Panc1 (cell line): ENCODE results near the gene KIRREL3. TPM values are rescaled to one million over a fixed set of nuclear protein-coding genes. Genes with fewer than 3 reads are reported as not detected.

Experiments used
- ATAC-seq: fragments of 200-7000 bp; cut with Tn5 transposase; 2 replicates; pipeline ENCODE4 v1.9.1; 2020; ENCODE audit warnings: mild to moderate bottlenecking, moderate library complexity
- BruUV-seq: library from RNA; stranded (reverse); fragments of 400-500 nt; replicated peaks from 2 replicates; lab custom pipeline; 2021; lab: Mats Ljungman, UMichigan
- CTCF ChIA-PET: fragments of 300-600 bp; sonication (Branson Sonifier 250); formaldehyde crosslinking; loops from one replicate; lab custom pipeline; 2022; ENCODE audit warnings: antibody characterized with exemption; lab: Charles Lee
- POLR2A ChIA-PET: fragments of 300-600 bp; sonication (Branson Sonifier 250); formaldehyde crosslinking; loops from one replicate; lab custom pipeline; 2022; ENCODE audit warnings: antibody characterized with exemption; lab: Charles Lee
- DNase-seq: peaks from one replicate; pipeline ENCODE4 v3.0.0-alpha.2; 2010; ENCODE audit warnings: low read depth, low spot score
- H3K27ac ChIP-seq: 2 replicates; pipeline ENCODE4 v1.5.1; 2011; ENCODE audit warnings: mild to moderate bottlenecking, low read length, inconsistent platforms
- H3K27me3 ChIP-seq: fragments of 200-500 bp; sonication (Bioruptor generic); 2 replicates; pipeline ENCODE4 v1.6.0; 2014; ENCODE audit warnings: low read length, inconsistent platforms; ENCODE audit not compliant: control insufficient read depth, insufficient read depth
- H3K36me3 ChIP-seq: fragments of 200-500 bp; sonication (Bioruptor generic); 2 replicates; pipeline ENCODE4 v1.5.1; 2014; ENCODE audit warnings: inconsistent platforms, mild to moderate bottlenecking, low read length, moderate library complexity; ENCODE audit not compliant: control insufficient read depth, insufficient read depth
- H3K4me1 ChIP-seq: 2 replicates; pipeline ENCODE4 v1.5.1; 2011; ENCODE audit warnings: inconsistent platforms, mild to moderate bottlenecking, low read length, moderate library complexity; ENCODE audit not compliant: control insufficient read depth, insufficient read depth
- H3K4me3 ChIP-seq, 2 experiments: 2 replicates each; pipeline ENCODE4 v1.5.1; 2011 to 2012; ENCODE audit warnings: low read depth in 2 of 2, low read length in 2 of 2, mild to moderate bottlenecking in 2 of 2, inconsistent platforms in 1 of 2, moderate library complexity in 1 of 2
- H3K9me3 ChIP-seq: fragments of 200-500 bp; sonication (Bioruptor generic); 2 replicates; pipeline ENCODE4 v1.5.1; 2014; ENCODE audit warnings: low read depth, mild to moderate bottlenecking, inconsistent platforms, low read length, moderate library complexity; ENCODE audit not compliant: control insufficient read depth, insufficient read depth
- POLR2AphosphoS5 ChIP-seq: IDR thresholded peaks from 2 replicates; pipeline ENCODE4 v1.6.1; 2012; ENCODE audit warnings: mild to moderate bottlenecking, low read depth, low read length, moderate library complexity
- SIN3A ChIP-seq: IDR thresholded peaks from 2 replicates; pipeline ENCODE4 v1.6.1; 2012; ENCODE audit warnings: low read depth, mild to moderate bottlenecking, low read length, moderate library complexity, borderline replicate concordance; ENCODE audit not compliant: insufficient read depth
- TCF7L2 ChIP-seq: IDR thresholded peaks from 2 replicates; pipeline ENCODE4 v1.6.1; 2011; ENCODE audit warnings: mild to moderate bottlenecking, low read depth, low read length, inconsistent platforms
- in situ Hi-C: cut with HindIII; loops from 2 replicates; pipeline ENCODE4 v1.10.0; 2016; ENCODE audit warnings: low sequenced_read_pairs, low pct_unique_long_range_greater_than_20kb
- intact Hi-C: fragments of 100-400 bp; cut with micrococcal nuclease; formaldehyde crosslinking; loops from one replicate; pipeline ENCODE4 v1.10.0; 2022; ENCODE audit not compliant: unreplicated experiment
- total RNA-seq: library from RNA; stranded (reverse); gene quantifications from one replicate; pipeline ENCODE4 v1.2.1, GENCODE V29; 2021; ENCODE audit not compliant: unreplicated experiment
- TF ChIP-seq, protein P1 (sequence below): fragments of 450-650 bp; IDR thresholded peaks from 2 replicates; pipeline ENCODE4 v1.5.1; 2017; ENCODE audit warnings: mild to moderate bottlenecking
- TF ChIP-seq, protein P2 (sequence below), 2 experiments: IDR thresholded peaks; 2 replicates each; pipeline ENCODE4 v1.6.1; 2011 to 2012; ENCODE audit warnings: low read depth in 2 of 2, control low read depth in 1 of 2, low read length in 1 of 2, mild to moderate bottlenecking in 1 of 2, moderate library complexity in 1 of 2; ENCODE audit not compliant: insufficient read depth in 1 of 2

The KIRREL3 gene
- total RNA-seq, 1 experiment from 2014 or later = 0.36 TPM

DNA sequence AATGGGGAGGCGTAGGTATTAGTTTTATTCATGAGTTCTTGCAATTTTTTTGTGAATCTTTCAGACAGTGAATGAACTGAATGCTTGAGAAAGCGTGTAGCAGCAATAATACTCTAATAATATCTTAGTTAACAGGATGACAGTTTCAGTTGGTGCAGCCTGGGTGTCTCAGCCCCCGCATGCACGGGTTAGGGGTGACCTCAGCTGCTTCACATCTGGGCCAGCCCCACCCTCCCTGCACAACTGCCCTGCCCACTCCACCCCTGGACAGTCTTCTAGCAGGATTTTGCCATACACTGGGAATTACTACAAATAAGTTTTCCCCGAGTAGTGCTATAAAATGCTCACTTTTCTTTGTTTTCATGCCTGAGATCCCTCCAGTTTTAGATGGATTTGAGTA is 561.9 kb downstream of the KIRREL3 start:
- TF ChIP-seq, protein P1, sequence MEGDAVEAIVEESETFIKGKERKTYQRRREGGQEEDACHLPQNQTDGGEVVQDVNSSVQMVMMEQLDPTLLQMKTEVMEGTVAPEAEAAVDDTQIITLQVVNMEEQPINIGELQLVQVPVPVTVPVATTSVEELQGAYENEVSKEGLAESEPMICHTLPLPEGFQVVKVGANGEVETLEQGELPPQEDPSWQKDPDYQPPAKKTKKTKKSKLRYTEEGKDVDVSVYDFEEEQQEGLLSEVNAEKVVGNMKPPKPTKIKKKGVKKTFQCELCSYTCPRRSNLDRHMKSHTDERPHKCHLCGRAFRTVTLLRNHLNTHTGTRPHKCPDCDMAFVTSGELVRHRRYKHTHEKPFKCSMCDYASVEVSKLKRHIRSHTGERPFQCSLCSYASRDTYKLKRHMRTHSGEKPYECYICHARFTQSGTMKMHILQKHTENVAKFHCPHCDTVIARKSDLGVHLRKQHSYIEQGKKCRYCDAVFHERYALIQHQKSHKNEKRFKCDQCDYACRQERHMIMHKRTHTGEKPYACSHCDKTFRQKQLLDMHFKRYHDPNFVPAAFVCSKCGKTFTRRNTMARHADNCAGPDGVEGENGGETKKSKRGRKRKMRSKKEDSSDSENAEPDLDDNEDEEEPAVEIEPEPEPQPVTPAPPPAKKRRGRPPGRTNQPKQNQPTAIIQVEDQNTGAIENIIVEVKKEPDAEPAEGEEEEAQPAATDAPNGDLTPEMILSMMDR = no peak
- TF ChIP-seq POLR2AphosphoS5 = no peak
- no peak for TF ChIP-seq TCF7L2
- no peak for TF ChIP-seq SIN3A
- TF ChIP-seq, protein P2, sequence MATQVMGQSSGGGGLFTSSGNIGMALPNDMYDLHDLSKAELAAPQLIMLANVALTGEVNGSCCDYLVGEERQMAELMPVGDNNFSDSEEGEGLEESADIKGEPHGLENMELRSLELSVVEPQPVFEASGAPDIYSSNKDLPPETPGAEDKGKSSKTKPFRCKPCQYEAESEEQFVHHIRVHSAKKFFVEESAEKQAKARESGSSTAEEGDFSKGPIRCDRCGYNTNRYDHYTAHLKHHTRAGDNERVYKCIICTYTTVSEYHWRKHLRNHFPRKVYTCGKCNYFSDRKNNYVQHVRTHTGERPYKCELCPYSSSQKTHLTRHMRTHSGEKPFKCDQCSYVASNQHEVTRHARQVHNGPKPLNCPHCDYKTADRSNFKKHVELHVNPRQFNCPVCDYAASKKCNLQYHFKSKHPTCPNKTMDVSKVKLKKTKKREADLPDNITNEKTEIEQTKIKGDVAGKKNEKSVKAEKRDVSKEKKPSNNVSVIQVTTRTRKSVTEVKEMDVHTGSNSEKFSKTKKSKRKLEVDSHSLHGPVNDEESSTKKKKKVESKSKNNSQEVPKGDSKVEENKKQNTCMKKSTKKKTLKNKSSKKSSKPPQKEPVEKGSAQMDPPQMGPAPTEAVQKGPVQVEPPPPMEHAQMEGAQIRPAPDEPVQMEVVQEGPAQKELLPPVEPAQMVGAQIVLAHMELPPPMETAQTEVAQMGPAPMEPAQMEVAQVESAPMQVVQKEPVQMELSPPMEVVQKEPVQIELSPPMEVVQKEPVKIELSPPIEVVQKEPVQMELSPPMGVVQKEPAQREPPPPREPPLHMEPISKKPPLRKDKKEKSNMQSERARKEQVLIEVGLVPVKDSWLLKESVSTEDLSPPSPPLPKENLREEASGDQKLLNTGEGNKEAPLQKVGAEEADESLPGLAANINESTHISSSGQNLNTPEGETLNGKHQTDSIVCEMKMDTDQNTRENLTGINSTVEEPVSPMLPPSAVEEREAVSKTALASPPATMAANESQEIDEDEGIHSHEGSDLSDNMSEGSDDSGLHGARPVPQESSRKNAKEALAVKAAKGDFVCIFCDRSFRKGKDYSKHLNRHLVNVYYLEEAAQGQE (IDR thresholded peaks at IDR 0.05; ENCODE audit: insufficient read depth in 1 of 2, low read depth in 2 of 2, low read length in 1 of 2) = no peak
- no peaks in the 10 kb centered on the region for H3K27me3 ChIP-seq
- H3K9me3 ChIP-seq = no peaks in the 10 kb centered on the region
- H3K36me3 ChIP-seq = no peaks in the 10 kb centered on the region
- in situ Hi-C loops = no loop called here
- no TSS peak for BruUV-seq
- CTCF ChIA-PET = no interaction called here
- DNase-seq = no peak
- no peak overlapping the region for H3K27ac ChIP-seq
- peaks cover 8% of the 10 kb centered on the region; the same call in 1 of the 2 replicates for H3K4me1 ChIP-seq
- no peak for ATAC-seq
- no peak overlapping the region for H3K4me3 ChIP-seq
- POLR2A ChIA-PET = no interaction called here
- intact Hi-C loops = no loop called here

DNA sequence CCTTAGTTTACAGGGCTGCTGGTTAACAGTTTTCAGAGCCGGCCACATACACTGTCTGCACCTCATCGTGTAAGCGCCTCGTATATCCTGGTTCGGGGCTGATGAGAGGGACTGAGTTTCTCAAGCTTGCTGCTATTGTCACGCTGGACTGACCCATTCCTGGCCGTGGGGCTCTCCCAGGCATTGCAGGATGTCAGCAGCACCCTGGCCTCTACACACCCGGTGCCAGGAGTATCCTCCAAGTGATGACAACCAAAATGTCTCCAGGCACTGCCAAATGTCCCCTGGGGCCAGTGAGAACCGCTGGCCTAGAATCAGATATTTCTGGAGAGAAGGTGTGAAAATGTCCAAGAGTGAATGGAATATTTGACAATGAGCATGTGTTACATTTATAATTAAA is 562.3 kb downstream of the KIRREL3 start:
- no peak overlapping the region for H3K27ac ChIP-seq
- no peaks in the 10 kb centered on the region for H3K9me3 ChIP-seq
- TF ChIP-seq SIN3A = no peak
- TF ChIP-seq, protein P2 (IDR thresholded peaks at IDR 0.05; ENCODE audit: insufficient read depth in 1 of 2, low read depth in 2 of 2, low read length in 1 of 2) = no peak
- TF ChIP-seq, protein P1 = no peak
- no peak for TF ChIP-seq POLR2AphosphoS5
- TF ChIP-seq TCF7L2 = no peak
- ATAC-seq (no peak), DNase-seq (no peak)
- intact Hi-C loops (no loop called here), in situ Hi-C loops (no loop called here)
- no peaks in the 10 kb centered on the region for H3K27me3 ChIP-seq
- ChIA-PET CTCF (no interaction called here), POLR2A (no interaction called here)
- no peak overlapping the region for H3K4me3 ChIP-seq
- no peaks in the 10 kb centered on the region for H3K36me3 ChIP-seq
- peaks cover 8% of the 10 kb centered on the region; the same call in 1 of the 2 replicates for H3K4me1 ChIP-seq
- no TSS peak for BruUV-seq
